Muscle layer of colon (tissue), 2 donors: ENCODE measurements around the gene DPYD.

Experiments used
- H3K27ac ChIP-seq: one replicate; pipeline ENCODE4 v1.7.0; 2013; ENCODE audit warnings: low read depth, mild to moderate bottlenecking, low read length, moderate library complexity
- H3K27me3 ChIP-seq, 2 donors: one replicate each; pipeline ENCODE4 v1.7.0; 2013; ENCODE audit warnings: low read length in 2 of 2, mild to moderate bottlenecking in 2 of 2; ENCODE audit not compliant: insufficient read depth in 2 of 2, control insufficient read depth in 1 of 2
- H3K36me3 ChIP-seq: one replicate; pipeline ENCODE4 v1.7.0; 2013; ENCODE audit warnings: mild to moderate bottlenecking, low read length; ENCODE audit not compliant: insufficient read depth
- H3K4me1 ChIP-seq: one replicate; pipeline ENCODE4 v1.7.0; 2013; ENCODE audit warnings: mild to moderate bottlenecking, low read length; ENCODE audit not compliant: insufficient read depth
- H3K4me3 ChIP-seq, 2 donors: one replicate each; pipeline ENCODE4 v1.7.0; 2013; ENCODE audit warnings: low read length in 2 of 2, low read depth in 1 of 2, mild to moderate bottlenecking in 1 of 2, moderate library complexity in 1 of 2
- H3K9ac ChIP-seq: one replicate; pipeline ENCODE4 v1.7.0; 2013; ENCODE audit warnings: low read length
- H3K9me3 ChIP-seq: one replicate; pipeline ENCODE4 v1.7.0; 2013; ENCODE audit warnings: mild to moderate bottlenecking, low read length
- donor health status: abdominal sarcoma.
- donor health status: Adenocarcinoma of cecum.

The DPYD gene

DNA sequence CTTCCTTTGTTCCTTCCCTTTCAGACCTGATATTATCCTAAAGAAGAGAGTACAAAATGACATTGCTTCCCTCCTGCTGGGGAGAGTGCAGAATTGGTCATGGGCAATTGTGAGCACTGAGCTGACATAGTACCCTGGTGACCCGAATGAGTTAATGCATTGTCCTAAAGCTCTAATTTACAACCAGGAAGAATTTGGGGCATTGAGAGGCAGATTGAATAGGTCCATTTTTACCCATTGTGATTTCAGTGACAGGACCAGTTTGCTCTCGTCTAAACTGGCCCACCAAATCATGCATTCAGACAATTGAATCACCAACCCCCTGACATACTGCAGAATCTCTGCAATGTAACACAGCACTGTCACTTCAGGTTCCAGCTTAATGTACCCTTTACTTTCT lies 497.4 kb downstream of the DPYD start:
- H3K4me1 ChIP-seq = no peaks in the 10 kb centered on the region
- no peak overlapping the region for H3K9ac ChIP-seq
- no peaks in the 10 kb centered on the region for H3K27me3 ChIP-seq
- H3K36me3 ChIP-seq = no peaks in the 10 kb centered on the region
- H3K27ac ChIP-seq = no peak overlapping the region
- no peaks in the 10 kb centered on the region for H3K9me3 ChIP-seq
- no peak overlapping the region for H3K4me3 ChIP-seq

DNA sequence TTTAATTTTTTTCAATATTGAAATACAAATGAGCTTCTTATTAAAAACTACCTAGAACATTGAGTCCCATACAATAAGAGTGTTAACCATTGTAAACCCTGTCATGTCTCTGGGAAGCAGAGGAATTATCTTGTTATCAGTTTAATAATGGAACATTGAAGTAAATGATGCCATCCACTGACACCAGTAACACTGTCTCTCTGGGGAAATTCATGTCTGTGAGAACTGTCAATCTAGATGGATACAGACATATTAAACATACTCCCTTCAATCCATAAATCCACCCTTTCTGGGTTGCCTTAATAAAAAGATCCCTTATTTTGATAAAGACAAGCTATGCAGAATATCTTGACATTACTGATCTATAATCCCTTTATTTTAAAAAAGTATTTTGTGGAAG lies 503.2 kb downstream of the DPYD start:
- Histone ChIP-seq H3K9ac (no peak overlapping the region), H3K27ac (no peak overlapping the region), H3K36me3 (no peaks in the 10 kb centered on the region), H3K9me3 (no peaks in the 10 kb centered on the region), H3K4me1 (no peaks in the 10 kb centered on the region), H3K4me3 (no peak overlapping the region), H3K27me3 (no peaks in the 10 kb centered on the region)

DNA sequence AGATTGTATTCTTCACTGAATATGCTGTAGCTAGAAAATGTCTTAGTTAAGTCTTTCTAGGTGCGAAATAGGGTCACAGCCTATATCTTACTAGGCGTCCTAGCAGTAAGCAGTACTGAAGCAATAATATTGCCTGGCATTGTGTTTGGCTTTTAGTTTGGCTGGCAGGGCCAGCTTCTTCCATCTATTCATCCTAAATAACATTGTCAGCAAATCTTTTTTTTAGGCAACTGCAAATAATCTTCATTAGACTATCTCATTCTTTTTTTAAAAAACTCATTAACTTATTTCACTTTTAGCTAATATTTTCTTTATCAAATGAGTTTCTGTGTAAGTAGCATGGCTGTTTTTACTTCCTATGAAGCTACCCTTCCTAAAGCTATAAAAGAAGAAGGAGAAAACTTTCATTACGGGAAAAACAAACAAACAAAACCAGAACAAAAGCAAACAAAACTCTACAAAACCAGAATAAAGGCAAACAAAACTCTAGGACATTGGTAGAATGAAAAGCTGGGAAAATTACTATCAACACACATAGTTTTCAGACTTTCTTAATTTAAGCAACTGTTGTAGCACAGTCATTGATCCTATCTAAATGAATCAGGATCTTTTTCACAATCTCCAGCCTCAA lies 506.0 kb downstream of the DPYD start:
- Histone ChIP-seq H3K4me1 (no peaks in the 10 kb centered on the region), H3K9me3 (no peaks in the 10 kb centered on the region), H3K27ac (no peak overlapping the region)

DNA sequence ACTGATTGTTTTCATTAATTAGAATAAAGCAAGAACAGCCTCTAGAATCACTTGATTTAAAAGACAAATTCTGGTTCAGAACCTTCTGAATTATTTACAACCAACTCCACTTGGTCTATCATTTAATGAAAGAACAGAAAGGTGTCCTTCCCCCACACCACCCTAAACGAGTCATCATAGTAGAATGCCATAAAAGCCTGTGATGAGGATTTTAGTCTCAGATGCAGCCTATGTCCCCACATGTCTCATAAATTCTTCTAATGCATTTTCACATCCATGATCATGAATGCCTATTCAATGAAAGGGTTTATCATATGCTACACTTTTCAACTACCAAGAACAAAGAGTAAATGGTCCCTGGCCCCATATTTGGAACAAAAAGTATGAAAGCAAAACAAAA lies 508.1 kb downstream of the DPYD start:
- no peaks in the 10 kb centered on the region for H3K9me3 ChIP-seq
- no peak overlapping the region for H3K4me3 ChIP-seq
- H3K36me3 ChIP-seq = no peaks in the 10 kb centered on the region
- H3K4me1 ChIP-seq = no peaks in the 10 kb centered on the region
- H3K9ac ChIP-seq = no peak overlapping the region
- no peaks in the 10 kb centered on the region for H3K27me3 ChIP-seq
- no peak overlapping the region for H3K27ac ChIP-seq

More for the DNA sequence above, 506.0 kb downstream of the DPYD start:
- Histone ChIP-seq H3K9ac (no peak overlapping the region), H3K27me3 (no peaks in the 10 kb centered on the region), H3K36me3 (no peaks in the 10 kb centered on the region), H3K4me3 (no peak overlapping the region)

DNA sequence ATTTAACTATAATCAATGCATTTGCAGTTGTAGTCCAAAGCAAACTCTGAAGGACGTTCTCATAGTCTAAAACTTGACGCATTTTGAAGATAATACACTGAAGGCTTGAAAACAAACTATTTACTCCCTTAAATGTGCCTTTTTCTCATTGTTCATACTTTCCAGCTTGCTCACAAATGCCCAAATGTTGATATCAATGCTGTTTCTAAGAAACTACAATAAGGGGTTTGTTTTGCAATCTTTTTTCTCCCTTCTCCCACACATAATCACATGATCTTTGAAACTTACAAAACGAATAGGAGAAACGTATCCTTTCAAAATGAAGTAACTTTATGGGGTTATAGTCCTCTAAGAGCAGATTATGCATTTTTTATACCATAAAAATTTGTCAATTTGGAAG lies 508.7 kb downstream of the DPYD start:
- Histone ChIP-seq H3K27me3 (no peaks in the 10 kb centered on the region), H3K4me1 (no peaks in the 10 kb centered on the region), H3K9ac (no peak overlapping the region), H3K36me3 (no peaks in the 10 kb centered on the region), H3K27ac (no peak overlapping the region), H3K9me3 (no peaks in the 10 kb centered on the region), H3K4me3 (no peak overlapping the region)

DNA sequence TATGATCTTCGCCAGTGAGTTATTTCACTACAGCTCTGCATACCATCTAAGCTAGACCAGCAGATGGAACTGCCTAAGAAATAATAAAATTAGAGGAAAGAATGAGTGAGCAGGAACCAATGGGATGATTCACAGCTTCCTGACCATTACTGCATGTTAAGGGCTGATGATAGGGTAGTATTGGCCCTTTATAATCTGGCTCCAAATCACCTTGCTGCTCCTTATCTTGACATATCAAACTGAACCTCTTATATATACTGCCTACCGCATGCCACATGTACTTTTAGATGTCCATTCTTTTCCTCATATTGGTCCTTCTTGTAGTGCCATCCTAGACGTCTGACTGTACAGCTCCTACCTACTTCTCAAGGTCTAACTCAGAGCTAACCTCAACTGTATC lies 524.4 kb downstream of the DPYD start:
- no peaks in the 10 kb centered on the region for H3K9me3 ChIP-seq
- H3K4me1 ChIP-seq = no peaks in the 10 kb centered on the region
- no peak overlapping the region for H3K27ac ChIP-seq
- H3K9ac ChIP-seq = no peak overlapping the region
- no peaks in the 10 kb centered on the region for H3K27me3 ChIP-seq
- no peak overlapping the region for H3K4me3 ChIP-seq
- no peaks in the 10 kb centered on the region for H3K36me3 ChIP-seq

DNA sequence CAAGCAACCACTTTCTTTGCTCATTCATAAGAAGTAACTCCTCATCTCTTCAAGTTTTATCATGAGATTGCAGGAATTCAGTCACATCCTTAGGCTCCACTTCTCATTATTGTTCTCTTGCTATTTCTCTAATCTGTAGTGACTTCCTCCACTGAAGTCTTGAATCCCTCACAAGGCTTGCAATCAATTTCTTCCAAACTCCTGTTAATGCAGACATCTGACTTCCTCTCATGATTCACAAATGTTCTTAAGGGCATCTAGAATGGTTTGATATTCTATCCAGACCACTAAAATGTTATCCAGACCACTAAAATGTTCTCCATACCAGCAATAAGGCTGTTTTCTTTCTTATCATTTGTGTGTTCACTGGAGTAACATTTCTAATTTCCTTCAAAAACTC lies 528.1 kb downstream of the DPYD start:
- H3K27me3 ChIP-seq = no peaks in the 10 kb centered on the region
- H3K36me3 ChIP-seq = no peaks in the 10 kb centered on the region
- H3K9ac ChIP-seq = no peak overlapping the region
- H3K4me3 ChIP-seq = no peak overlapping the region
- H3K4me1 ChIP-seq = no peaks in the 10 kb centered on the region
- no peak overlapping the region for H3K27ac ChIP-seq
- H3K9me3 ChIP-seq = no peaks in the 10 kb centered on the region

DNA sequence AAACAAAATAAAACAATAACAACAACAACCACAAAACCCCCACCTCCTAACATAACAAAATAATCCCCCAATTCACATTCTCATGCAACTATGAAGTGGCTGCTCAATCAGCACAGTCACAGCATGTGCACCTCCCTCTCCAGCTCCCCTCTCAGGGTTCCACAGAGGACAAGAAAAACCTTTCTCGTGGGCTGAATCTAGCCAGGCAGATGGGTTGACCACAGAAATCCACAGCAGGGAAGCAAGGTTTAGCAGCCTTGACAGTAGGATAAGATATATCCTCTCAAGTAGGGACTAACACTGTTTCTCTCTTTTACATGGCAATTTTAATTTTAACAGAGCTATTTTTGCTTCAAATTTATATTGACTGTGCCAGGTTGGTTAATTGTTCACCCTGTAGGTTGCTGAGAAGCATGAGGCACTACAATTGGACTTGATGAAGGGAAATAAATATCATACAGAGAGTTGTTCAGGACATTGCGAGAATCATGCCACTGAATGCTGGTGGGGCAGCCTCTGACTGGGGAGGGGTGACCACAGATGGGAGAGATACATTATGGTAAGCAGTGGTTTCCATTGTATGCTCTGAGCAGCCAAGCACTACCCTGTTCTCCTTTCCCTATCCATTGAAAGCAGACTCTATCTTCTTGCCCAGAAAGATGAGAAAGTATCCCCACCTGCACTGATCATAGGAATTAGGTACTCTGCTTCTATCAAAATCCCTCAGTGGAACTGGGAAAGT lies 535.1 kb downstream of the DPYD start:
- Histone ChIP-seq H3K36me3 (no peaks in the 10 kb centered on the region), H3K9ac (no peak overlapping the region), H3K4me3 (no peak overlapping the region), H3K4me1 (peaks cover 3% of the 10 kb centered on the region), H3K9me3 (no peaks in the 10 kb centered on the region), H3K27me3 (no peaks in the 10 kb centered on the region), H3K27ac (no peak overlapping the region)

DNA sequence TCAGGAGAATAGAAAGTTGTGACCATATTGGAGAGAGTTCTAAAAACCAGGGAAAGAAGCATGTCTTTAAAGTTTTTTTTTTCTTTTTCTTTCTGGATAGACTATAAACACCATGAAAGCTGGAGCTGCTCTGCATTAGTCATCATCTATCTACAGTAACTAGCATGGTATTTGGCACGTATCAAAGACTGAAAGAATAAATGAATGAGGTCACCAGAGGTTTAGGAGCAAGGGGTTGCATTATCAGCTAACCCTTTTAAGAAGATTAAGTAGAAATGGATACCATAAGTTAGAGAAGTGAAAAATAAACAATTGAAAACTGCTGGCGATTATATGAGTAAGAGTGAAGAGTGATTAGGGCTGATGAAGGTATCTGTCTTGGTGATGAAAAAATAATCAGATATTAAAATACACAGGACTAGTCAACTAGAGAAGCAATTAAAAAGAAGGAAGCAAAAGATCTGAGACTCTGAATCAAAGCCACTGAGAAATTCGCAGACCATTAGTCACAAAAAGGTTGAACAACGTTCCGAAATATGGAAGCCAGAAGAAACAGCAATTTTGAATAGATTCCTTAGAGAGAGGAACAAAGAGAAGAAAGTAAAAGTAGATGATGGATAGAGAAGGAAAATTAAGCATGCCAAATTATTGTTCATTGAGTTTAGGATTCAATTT lies 536.4 kb downstream of the DPYD start:
- H3K27me3 ChIP-seq = no peaks in the 10 kb centered on the region
- H3K36me3 ChIP-seq = no peaks in the 10 kb centered on the region
- no peaks in the 10 kb centered on the region for H3K9me3 ChIP-seq
- H3K4me1 ChIP-seq = peaks cover 3% of the 10 kb centered on the region
- no peak overlapping the region for H3K27ac ChIP-seq
- H3K4me3 ChIP-seq = no peak overlapping the region
- no peak overlapping the region for H3K9ac ChIP-seq

DNA sequence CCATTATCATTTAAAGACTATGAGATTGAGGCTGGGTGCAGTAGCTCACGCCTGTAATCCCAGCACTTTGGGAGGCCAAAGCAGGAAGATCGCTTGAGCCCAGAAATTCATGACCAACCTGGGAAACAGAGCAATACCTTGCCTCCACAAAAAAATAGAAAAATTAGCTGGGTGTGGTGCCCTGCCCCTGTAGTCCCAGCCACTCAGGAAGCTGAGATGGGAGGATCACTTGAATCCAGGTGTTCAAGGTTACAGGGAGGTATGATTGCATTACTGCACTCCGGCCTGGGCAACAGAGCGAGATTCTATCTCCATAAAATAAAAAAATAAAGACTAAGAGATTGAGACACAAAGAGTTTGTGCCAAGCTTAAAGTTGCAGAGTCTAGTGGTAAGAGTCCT lies 537.0 kb downstream of the DPYD start:
- H3K4me1 ChIP-seq = peaks cover 3% of the 10 kb centered on the region
- H3K27ac ChIP-seq = no peak overlapping the region
- no peaks in the 10 kb centered on the region for H3K36me3 ChIP-seq
- H3K9ac ChIP-seq = no peak overlapping the region
- no peaks in the 10 kb centered on the region for H3K27me3 ChIP-seq
- H3K9me3 ChIP-seq = no peaks in the 10 kb centered on the region
- no peak overlapping the region for H3K4me3 ChIP-seq

DNA sequence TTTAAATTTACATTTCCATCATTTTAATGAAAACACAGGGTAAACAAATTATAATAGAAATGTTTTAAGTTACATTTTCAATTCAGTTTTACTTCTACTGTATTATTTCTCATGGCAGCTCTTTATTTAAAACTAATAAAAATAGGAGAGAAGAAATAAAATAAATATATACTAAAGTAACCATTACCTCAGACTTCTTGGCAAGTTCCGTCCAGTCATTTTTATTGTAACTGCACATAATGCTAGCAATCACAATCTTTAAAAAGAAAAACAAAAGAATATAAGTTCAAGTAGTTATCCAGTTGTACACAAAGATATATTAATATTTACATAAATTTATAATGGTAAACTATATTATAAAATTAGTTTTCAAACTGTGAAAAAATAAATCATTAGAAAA lies 538.6 kb downstream of the DPYD start:
- H3K4me3 ChIP-seq = no peak overlapping the region

More for the DNA sequence above, 538.6 kb downstream of the DPYD start:
- no peak overlapping the region for H3K9ac ChIP-seq
- H3K27ac ChIP-seq = no peak overlapping the region
- no peaks in the 10 kb centered on the region for H3K9me3 ChIP-seq
- H3K4me1 ChIP-seq = peaks cover 3% of the 10 kb centered on the region
- H3K27me3 ChIP-seq = no peaks in the 10 kb centered on the region
- no peaks in the 10 kb centered on the region for H3K36me3 ChIP-seq
